Astrocyte (in vitro differentiated cells and primary cell): ENCODE data around the gene ADGRD2. TPM values are rescaled to one million over a fixed set of nuclear protein-coding genes. Genes with fewer than 3 reads are reported as not detected.

ENCODE experiments used
- DNase-seq: peaks from one replicate; pipeline ENCODE4 v3.0.0-alpha.2; 2010; ENCODE audit warnings: low read depth
- FAIRE-seq: peaks from 2 replicates; lab custom pipeline; 2011; peaks lifted over from hg19 to GRCh38; lab: Jason Lieb, UNC
- H2AFZ ChIP-seq: 2 replicates; pipeline ENCODE4 v1.6.0; 2012; ENCODE audit warnings: low read depth, low read length, inconsistent platforms
- H3K27ac ChIP-seq: 2 replicates; pipeline ENCODE4 v1.5.1; 2011; ENCODE audit warnings: low read depth, low read length, inconsistent platforms
- H3K27me3 ChIP-seq: 2 replicates; pipeline ENCODE4 v1.6.0; 2011; ENCODE audit warnings: low read length, inconsistent platforms; ENCODE audit not compliant: insufficient read depth
- H3K36me3 ChIP-seq: 2 replicates; pipeline ENCODE4 v1.5.1; 2011; ENCODE audit warnings: low read length, inconsistent platforms; ENCODE audit not compliant: insufficient read depth
- H3K4me1 ChIP-seq: 2 replicates; pipeline ENCODE4 v1.5.1; 2011; ENCODE audit warnings: low read length, inconsistent platforms; ENCODE audit not compliant: insufficient read depth
- H3K4me2 ChIP-seq: 2 replicates; pipeline ENCODE4 v1.6.0; 2012; ENCODE audit warnings: low read length, inconsistent platforms
- H3K4me3 ChIP-seq: 2 replicates; pipeline ENCODE4 v1.5.1; 2011; ENCODE audit warnings: low read depth, mild to moderate bottlenecking, low read length, inconsistent platforms; ENCODE audit not compliant: insufficient read depth
- H3K79me2 ChIP-seq: 2 replicates; pipeline ENCODE4 v1.6.0; 2012; ENCODE audit warnings: mild to moderate bottlenecking, low read length, inconsistent platforms; ENCODE audit not compliant: insufficient read depth
- H3K9ac ChIP-seq: 2 replicates; pipeline ENCODE4 v1.6.0; 2012; ENCODE audit warnings: mild to moderate bottlenecking, low read length, inconsistent platforms
- H3K9me3 ChIP-seq: 2 replicates; pipeline ENCODE4 v1.5.1; 2012; ENCODE audit warnings: low read depth, mild to moderate bottlenecking, low read length, inconsistent platforms; ENCODE audit not compliant: insufficient read depth
- H4K20me1 ChIP-seq: 2 replicates; pipeline ENCODE4 v1.6.0; 2012; ENCODE audit warnings: low read length, inconsistent platforms; ENCODE audit not compliant: insufficient read depth
- H3K27ac Mint-ChIP-seq: one replicate; pipeline ENCODE4 v1.8.0; 2021; ENCODE audit warnings: mild to moderate bottlenecking, mixed read lengths; ENCODE audit not compliant: unreplicated experiment
- H3K27me3 Mint-ChIP-seq: one replicate; pipeline ENCODE4 v1.8.0; 2021; ENCODE audit warnings: low read depth, mixed read lengths; ENCODE audit not compliant: unreplicated experiment
- H3K36me3 Mint-ChIP-seq: one replicate; pipeline ENCODE4 v1.8.0; 2021; ENCODE audit warnings: low read depth, mixed read lengths; ENCODE audit not compliant: unreplicated experiment
- H3K4me1 Mint-ChIP-seq: one replicate; pipeline ENCODE4 v1.8.0; 2021; ENCODE audit warnings: low read depth, mixed read lengths; ENCODE audit not compliant: unreplicated experiment
- H3K4me3 Mint-ChIP-seq: one replicate; pipeline ENCODE4 v1.8.0; 2021; ENCODE audit warnings: mild to moderate bottlenecking, moderate library complexity, mixed read lengths; ENCODE audit not compliant: unreplicated experiment
- H3K9me3 Mint-ChIP-seq: one replicate; pipeline ENCODE4 v1.8.0; 2021; ENCODE audit warnings: mild to moderate bottlenecking, mixed read lengths; ENCODE audit not compliant: unreplicated experiment
- CTCF ChIP-seq: IDR thresholded peaks from 2 replicates; pipeline ENCODE4 v1.5.1; 2011; ENCODE audit warnings: low read depth, mild to moderate bottlenecking, inconsistent platforms, low read length, moderate library complexity; ENCODE audit not compliant: insufficient read depth
- EZH2 ChIP-seq: IDR thresholded peaks from 2 replicates; pipeline ENCODE4 v1.6.1; 2012; ENCODE audit warnings: mild to moderate bottlenecking, low read length, inconsistent platforms; ENCODE audit not compliant: insufficient read depth
- total RNA-seq: library from RNA; stranded (reverse); gene quantifications from 2 replicates; pipeline ENCODE4 v1.2.1, GENCODE V29; 2021

The ADGRD2 gene
- total RNA-seq, 1 donor from 2014 or later, result not detected

- FAIRE-seq, result no peak
- no peak overlapping the region for H3K9ac ChIP-seq
- H3K36me3 Mint-ChIP-seq, result no peaks in the 10 kb centered on the region
- no peaks in the 10 kb centered on the region for H3K4me1 Mint-ChIP-seq
- no peak overlapping the region for H3K4me2 ChIP-seq
- peaks cover 4% of the 10 kb centered on the region for H3K27me3 ChIP-seq
- H3K27me3 Mint-ChIP-seq, result peaks cover 44% of the 10 kb centered on the region
- DNase-seq, result no peak
- no peak overlapping the region for H3K4me3 Mint-ChIP-seq
- no peaks in the 10 kb centered on the region for H4K20me1 ChIP-seq
- H3K27ac Mint-ChIP-seq, result no peak overlapping the region
- H2AFZ ChIP-seq, result no peak overlapping the region
- H3K4me3 ChIP-seq, result no peak overlapping the region
- no peaks in the 10 kb centered on the region for H3K79me2 ChIP-seq
- peaks cover 4% of the 10 kb centered on the region for H3K4me1 ChIP-seq
- peaks cover 6% of the 10 kb centered on the region for H3K9me3 Mint-ChIP-seq
- no peak overlapping the region for H3K27ac ChIP-seq
- H3K9me3 ChIP-seq, result no peaks in the 10 kb centered on the region
- no peak for TF ChIP-seq CTCF
- no peak for TF ChIP-seq EZH2
- no peaks in the 10 kb centered on the region for H3K36me3 ChIP-seq
These were observed 22.5 kb downstream of the ADGRD2 start for GRCh38 chr9:124472770-124473169.

DNA sequence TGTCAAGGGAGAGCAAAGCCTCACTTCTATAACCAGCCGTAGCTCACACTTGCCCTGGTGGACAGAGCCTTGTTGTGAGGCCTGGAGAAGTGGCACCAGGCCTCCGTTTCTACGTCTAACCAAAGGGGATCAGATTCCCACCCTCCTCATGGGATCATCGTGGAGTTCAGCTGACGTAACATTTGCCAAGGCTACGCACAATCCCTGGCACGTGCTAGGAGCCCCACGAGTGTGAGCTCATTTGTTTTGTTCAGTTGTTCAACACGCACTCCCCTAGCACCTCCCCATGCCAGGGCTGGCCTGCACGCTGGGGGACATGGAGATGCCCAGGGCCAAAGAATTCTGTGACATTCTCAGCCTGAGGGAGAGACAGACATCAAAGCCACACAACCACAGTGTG is 23.1 kb downstream of the ADGRD2 start:
- no peak overlapping the region for H3K4me2 ChIP-seq
- Mint-ChIP-seq H3K27me3 (peaks cover 48% of the 10 kb centered on the region), H3K4me1 (no peaks in the 10 kb centered on the region), H3K36me3 (no peaks in the 10 kb centered on the region), H3K27ac (no peak overlapping the region), H3K4me3 (no peak overlapping the region), H3K9me3 (peaks cover 6% of the 10 kb centered on the region)
- H4K20me1 ChIP-seq, result no peaks in the 10 kb centered on the region
- no peak for TF ChIP-seq CTCF
- no peak for TF ChIP-seq EZH2
- H3K4me1 ChIP-seq, result peaks cover 4% of the 10 kb centered on the region
- H3K79me2 ChIP-seq, result no peaks in the 10 kb centered on the region
- no peaks in the 10 kb centered on the region for H3K9me3 ChIP-seq
- no peak overlapping the region for H3K4me3 ChIP-seq
- no peaks in the 10 kb centered on the region for H3K36me3 ChIP-seq
- DNase-seq, result no peak
- H3K27me3 ChIP-seq, result peaks cover 7% of the 10 kb centered on the region
- no peak overlapping the region for H3K9ac ChIP-seq
- no peak overlapping the region for H2AFZ ChIP-seq
- H3K27ac ChIP-seq, result no peak overlapping the region
- no peak for FAIRE-seq

DNA sequence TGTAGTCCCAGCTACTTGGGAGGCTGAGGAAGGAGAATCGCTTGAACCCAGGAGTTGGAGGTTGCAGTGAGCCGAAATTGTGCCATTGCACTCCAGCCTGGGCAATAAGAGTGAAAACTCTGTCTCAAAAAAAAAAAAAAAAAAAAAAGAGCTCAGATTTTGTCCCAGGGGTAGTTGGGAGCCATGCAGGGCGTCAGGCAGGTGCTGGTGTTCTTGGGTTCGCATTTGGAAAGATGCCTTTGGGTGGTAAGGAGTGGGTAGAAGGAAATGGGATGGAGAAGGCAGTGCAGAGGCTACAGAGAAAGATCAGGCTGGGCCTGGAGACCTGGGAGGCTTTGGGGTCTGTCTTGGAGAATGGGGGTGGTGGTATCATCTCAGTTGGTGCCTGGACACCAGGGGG is 23.9 kb downstream of the ADGRD2 start:
- Histone ChIP-seq H3K27ac (no peak overlapping the region), H3K9ac (no peak overlapping the region), H2AFZ (no peak overlapping the region), H3K36me3 (no peaks in the 10 kb centered on the region), H3K4me1 (peaks cover 4% of the 10 kb centered on the region), H3K27me3 (peaks cover 13% of the 10 kb centered on the region), H3K4me3 (no peak overlapping the region), H3K9me3 (no peaks in the 10 kb centered on the region), H3K79me2 (no peaks in the 10 kb centered on the region), H3K4me2 (no peak overlapping the region), H4K20me1 (no peaks in the 10 kb centered on the region)
- TF ChIP-seq EZH2 (no peak), CTCF (no peak)
- Mint-ChIP-seq H3K36me3 (no peaks in the 10 kb centered on the region), H3K4me1 (no peaks in the 10 kb centered on the region), H3K27me3 (peaks cover 50% of the 10 kb centered on the region), H3K9me3 (peaks cover 6% of the 10 kb centered on the region), H3K4me3 (no peak overlapping the region), H3K27ac (no peak overlapping the region)
- FAIRE-seq (no peak), DNase-seq (no peak)
